Measurements from ENCODE around the gene SIPA1L2. TPM values are rescaled to one million over a fixed set of nuclear protein-coding genes. Genes with fewer than 3 reads are reported as not detected.

The SIPA1L2 gene
- total and polyA plus RNA-seq, 2 of the 4 experiments (the other 2 are of a cell fraction), result 7.1 to 13.4 TPM

GRCh38 chr1:232629250-232630046 lies 485 bp downstream of the SIPA1L2 start (continued):
- TF ChIP-seq POLR2A (IDR thresholded peaks at IDR 0.05; ENCODE audit: low read depth, low read length) (no peak), RAD21 (IDR thresholded peaks at IDR 0.05; ENCODE audit: low read length) (no peak), FOS (IDR thresholded peaks at IDR 0.05; ENCODE audit: low read depth, low read length) (no peak)

Data from IMR-90 (cell line).